HG03108 (cell line): ENCODE measurements around the gene TPTE.
"Not testable (repeated sequence)": the region's sequence is repeated elsewhere in the genome, so short reads cannot be mapped to it uniquely, and the experiment has no call there.

Experiments
- ATAC-seq: cut with Tn5 transposase; IDR thresholded peaks from one replicate; pipeline ENCODE4 v1.9.1; 2021; ENCODE audit warnings: moderate library complexity; ENCODE audit not compliant: unreplicated experiment

The TPTE gene

DNA sequence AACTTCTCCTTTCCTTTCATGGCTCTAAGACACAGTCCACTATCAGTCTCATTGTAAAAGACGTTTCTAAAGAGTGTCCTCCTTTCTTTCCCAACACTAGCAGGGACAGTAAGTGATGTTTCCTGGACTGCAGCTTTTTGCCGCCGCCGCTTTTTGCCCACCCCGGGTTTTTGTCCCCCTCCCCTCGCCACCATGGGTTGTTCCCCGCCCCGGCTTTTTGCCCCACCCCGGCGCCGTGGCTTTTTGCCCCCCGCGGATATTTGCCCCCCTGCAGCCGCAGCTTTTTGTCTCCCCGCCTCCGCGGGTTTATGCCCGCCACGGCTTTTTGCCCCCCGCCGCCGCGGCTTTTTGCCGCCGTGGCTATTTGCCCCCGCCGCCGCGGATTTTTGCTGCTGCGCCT lies 95.2 kb downstream of the TPTE start:
- ATAC-seq: no peak

DNA sequence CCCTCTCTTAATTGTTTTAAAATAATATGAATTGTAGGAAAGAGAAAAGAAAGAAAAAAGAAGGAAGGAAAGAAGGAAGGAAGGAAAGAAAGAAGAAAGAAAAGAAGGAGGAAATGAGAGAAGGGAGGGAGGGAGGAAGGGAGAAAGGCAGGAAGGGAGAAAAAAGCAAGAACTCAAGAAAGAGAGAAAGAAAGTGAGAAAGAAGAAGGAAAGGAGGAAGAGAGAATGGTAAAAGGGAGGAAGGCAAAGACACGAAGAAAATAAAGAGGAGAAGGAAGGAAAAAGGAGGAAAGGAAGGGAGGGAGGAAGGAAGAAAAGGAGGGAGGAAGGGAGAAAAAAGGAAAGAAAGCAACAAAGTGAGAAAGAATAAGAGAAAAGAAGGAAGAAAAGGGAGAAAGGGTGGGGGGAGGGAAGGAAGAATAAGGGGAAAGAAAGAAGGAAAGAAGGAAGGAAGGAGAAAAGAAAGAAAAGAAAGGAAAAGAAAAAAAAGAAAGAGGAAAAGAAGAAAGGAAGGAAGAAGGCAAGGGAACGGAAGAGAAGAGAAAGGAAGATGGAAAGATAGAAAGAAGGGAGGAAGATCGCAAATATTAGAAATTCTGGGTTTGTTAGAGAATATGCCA lies 95.9 kb downstream of the TPTE start:
- ATAC-seq: not testable (repeated sequence)

DNA sequence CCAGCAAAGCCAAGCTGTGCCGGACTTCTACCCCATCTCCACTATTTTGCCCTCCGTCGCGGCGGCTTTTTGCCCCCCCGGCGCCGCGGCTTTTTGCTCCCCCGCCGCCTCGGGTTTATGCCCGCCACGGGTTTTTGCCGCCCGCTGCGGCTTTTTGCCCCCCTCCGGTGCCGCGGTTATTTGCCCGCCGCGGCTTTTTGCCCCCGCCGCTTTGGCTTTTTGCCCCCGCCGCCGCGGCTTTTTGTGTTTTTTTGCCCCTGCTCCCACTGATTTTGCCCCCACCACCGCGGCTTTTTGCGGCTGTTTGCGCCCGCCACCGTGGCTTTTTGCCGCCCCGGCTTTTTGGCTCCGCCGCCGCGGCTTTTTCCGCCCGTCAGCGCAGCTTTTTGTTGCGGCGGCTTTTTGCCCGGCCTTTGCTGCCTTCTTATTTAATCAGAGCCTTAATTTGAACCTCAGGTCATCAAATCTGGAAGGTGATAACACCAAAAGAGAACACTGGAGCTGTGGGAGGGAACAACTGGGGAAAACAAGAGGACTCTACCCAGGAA lies 106.0 kb downstream of the TPTE start:
- ATAC-seq: no peak

DNA sequence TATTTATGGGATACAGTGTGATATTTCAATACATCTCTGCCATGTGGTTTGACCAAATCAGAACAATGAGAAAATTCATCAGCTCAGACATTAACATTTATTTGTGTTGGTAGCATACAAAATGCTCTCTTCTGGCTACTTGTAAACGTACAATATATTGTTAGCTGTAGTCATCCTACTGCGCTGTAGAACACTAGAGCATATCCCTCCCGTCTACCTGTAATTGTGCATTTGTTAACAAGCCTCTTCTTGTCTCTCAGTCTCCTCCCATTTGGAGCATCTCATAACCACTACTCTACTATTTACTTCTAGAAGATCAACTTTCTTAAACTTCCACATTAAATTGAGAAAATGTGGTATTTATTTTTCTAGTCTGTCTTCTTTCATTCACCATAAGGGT lies 107.9 kb downstream of the TPTE start:
- ATAC-seq: not testable (repeated sequence)

DNA sequence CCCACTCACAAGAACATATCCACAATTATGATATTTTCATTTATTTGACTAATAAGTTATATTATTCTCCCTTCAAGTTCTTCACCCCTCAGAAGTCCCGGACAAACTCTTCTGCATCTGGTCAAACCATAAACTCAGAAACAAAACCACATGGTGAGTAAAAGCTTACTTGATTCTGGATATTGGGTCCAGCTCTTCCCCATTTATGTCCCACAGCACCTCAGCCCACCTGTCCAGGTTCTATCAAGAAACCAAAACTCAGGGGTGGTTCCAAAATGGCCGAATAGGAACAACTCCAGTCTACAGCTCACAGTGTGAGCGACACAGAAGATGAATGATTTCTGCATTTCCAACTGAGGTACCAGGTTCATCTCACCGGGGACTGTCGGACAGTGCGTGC lies 109.4 kb downstream of the TPTE start:
- ATAC-seq: not testable (repeated sequence)

DNA sequence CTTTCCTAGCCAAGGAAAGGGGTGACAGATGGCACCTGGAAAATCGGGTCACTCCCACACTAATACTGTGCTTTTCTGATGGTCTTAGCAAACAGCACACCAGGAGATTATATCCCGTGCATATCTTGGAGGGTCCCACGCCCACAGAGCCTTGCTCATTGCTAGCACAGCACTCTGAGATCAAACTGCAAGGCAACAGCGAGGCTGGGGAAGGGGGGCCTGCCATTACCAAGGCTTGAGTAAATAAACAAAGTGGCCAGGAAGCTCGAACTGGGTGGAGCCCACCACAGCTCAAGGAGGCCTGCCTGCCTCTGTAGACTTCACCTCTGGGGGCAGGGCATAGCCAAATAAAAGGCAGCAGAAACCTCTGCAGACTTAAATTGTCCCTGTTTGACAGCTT lies 109.9 kb downstream of the TPTE start:
- ATAC-seq: not testable (repeated sequence)

DNA sequence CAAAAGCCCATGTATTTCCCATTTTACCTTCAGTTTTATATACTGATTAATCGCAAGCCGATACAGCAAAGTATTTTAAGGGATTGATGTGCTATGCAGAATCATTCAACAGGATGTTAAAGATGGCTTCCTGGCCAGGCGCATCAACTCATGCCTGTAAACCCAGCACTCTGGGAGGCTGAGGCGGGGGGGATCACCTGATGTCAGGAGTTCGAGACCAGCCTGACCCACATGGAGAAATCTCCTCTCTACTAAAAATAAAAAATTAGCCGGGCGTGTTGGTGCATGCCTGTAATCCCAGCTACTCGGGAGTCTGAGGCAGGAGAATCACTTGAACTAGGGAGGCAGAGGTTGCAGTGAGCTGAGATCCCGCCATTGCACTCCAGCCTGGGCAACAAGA lies 116.8 kb downstream of the TPTE start:
- not testable (repeated sequence) for ATAC-seq

DNA sequence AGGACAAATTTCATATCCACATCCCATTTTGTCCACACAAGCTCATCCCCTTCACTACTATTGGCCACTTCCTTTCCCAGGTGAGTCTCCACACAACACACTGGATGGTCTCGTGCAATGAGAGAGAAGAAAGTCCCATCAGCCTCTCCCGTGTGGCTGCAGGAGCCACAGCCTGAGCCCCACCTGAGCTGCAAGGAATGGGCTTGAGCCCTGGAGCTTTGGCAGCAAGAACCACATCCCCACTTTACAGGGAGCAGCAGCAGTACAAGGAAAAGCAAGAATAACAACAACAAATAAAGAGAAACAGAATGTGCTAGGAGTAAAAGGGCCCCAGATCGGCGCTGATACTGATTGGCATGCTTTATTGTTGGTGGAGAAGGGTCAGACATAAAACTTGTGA lies 117.7 kb downstream of the TPTE start:
- no peak for ATAC-seq

DNA sequence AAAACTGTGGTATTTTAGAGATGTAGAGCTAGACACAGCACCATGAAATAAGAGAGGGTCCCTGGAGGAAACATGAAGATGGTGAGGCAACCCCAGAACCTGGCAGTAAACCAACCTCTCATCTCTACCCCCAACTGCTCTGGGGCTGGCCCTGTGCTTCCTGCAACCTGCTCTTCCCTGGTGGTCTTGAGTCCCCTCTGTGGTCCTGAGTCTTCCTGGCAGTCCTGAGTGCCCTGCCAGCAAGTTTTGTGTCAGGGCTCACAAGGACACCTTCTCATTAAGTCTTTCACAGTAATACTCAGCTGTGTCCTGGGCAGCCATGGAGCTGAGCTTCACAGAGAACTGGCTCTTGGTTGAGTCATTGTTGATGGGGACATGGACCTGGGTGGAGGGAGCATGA lies 118.4 kb downstream of the TPTE start:
- not testable (repeated sequence) for ATAC-seq

DNA sequence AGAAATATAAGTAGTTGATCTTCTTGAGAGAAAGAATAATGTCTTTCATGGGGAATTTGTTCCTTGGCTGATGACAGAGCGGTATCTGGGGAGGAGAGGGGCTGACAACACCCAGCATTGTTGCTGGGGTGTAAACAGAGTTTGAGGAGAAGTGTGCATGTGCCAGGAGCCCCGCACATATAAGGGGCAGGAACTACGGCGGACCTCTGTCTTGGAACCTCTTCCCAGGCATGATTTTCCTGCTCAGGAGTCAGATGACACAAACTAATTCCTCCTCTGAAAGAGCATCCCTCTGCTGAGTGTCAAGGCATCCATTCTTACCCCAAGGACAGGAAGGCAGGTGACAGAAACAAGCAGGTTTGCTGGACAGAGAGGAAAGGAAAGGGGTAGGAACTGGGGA lies 119.1 kb downstream of the TPTE start:
- no peak for ATAC-seq

DNA sequence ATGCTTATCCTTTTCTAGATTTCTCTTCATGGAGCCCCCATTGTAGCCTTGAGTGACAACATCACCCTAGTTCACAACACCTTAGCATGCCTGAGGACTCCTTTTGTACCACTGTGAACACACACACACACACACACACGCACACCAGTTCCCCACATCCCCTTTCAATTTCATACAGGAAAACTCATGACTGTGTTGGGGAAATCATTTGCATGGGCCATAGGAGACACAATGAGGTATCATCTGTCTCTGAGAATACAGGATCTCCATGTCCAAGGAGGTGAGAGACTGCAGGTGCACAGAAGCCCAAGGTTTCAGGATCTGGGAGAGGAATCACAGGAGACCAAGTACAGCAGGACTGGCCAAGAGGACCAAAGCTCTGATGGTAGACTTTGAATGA lies 119.7 kb downstream of the TPTE start:
- ATAC-seq: no peak

DNA sequence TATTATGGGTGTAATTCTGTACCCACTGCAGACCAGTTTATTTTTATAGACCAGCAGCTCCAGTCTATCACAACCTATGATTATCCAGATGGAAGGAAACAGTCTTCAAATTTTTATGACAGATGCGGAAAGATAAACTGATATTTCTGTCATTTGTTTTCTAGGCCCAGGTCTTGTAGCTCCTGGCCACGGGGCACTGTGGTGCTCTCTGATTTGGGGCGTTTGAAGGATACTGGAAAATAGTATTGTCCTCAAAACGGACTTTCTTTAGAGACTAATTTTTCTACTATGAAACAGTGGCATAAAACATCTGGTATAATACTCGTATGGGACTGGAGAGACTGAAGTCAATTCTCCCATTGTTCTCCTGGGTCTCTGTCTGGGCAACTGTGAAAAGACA lies 124.3 kb downstream of the TPTE start:
- ATAC-seq: not testable (repeated sequence)

DNA sequence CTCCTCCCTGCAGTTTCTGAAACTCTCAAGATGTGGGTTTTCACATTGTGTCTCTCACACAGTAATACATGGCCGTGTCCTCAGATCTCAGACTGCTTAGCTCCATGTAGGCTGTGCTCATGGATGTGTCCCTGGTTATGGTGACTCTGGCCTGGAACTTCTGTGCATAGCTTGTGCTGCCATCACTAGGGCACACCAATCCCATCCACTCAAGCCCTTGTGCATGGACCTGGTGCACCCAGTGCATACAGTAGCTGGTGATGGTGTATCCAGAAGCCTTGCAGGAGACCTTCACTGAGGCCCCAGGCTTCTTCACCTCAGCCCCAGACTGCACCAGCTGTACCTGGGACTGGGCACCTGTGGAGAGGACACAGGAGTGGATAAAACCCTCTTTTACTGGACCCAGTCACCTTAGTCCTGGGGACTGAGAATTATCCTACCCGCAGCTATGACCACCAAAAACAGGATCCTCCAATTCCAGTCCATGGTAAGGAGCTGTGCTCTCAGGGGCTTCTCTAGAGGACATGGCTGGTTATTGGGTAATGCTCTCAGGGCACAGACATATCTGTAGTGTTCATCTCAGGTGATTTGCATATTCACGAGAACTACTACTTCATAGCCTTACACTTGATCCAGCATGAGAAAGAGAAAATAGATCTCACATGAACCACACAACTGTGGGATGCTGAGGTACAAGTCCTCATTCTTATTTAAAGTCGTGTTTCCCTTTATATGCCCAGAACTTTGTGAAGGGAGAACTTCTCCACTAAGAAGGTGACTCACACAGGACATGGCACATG lies 128.2 kb downstream of the TPTE start:
- not testable (repeated sequence) for ATAC-seq

DNA sequence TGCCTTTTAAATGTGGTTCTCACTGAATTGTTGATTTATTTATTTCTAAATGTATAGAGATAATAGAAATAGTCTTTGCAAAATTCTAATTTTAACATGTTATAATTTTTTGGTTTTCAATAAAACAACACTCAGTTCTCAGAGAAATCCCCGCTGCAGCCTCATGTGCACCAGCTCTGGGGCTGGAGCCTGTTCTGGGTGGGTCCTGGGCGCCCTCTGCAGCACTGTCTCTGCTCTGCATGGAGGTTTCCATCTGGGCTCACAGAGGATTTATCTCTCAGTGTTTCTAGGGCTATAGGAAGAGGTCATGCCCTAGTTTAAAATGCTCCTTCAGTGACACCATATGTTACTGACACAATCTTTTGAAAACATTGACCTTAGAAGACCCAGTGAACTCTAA lies 128.9 kb downstream of the TPTE start:
- not testable (repeated sequence) for ATAC-seq
